HG02885 (cell line): ENCODE measurements around the gene ELMO1.
A peak's percentile ranks its signal among the peaks of the same experiment; 100 is the strongest.

Experiments used
- ATAC-seq: cut with Tn5 transposase; IDR thresholded peaks from one replicate; pipeline ENCODE4 v1.9.1; 2021; ENCODE audit warnings: mild to moderate bottlenecking; ENCODE audit not compliant: unreplicated experiment, poor library complexity

Gene ELMO1

DNA sequence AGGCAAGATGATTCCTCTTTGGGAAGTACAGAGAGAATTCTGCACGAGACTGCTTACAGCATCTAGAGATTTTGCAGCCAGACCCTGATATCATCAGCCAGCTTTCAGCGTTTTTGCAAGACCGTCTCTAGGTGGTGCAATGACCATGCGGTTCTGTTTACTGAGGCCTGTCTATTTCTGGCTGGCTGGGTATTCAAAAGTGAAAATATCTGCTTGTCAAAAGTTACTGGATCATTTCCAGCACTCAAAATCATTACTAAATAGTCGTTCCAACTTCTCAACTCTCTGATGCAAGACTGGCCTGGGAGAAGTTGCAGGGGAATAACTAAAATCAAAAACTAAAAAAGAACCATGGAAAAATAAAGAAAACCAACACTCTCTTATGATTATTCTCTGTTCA, 240.1 kb downstream of the ELMO1 start:
- peak; percentile 84 for ATAC-seq

DNA sequence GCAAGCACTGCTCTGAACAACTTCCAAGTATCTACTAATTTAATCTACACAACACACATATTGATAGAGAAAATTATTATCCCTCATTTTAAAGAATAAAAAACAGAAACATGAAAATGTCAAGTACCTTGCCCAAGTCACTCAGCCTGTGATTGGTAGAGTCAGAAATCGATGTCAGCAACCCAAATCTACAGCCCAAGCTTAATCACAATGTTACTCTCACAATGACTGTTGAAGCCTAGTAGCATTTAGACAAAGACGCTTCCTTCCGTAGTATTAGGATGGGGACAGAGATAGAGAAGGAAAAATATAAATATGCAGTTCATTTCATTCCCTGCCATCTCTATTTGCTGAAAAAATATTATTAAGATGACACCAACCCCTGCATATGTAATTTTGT, 242.5 kb downstream of the ELMO1 start:
- ATAC-seq = no peak

DNA sequence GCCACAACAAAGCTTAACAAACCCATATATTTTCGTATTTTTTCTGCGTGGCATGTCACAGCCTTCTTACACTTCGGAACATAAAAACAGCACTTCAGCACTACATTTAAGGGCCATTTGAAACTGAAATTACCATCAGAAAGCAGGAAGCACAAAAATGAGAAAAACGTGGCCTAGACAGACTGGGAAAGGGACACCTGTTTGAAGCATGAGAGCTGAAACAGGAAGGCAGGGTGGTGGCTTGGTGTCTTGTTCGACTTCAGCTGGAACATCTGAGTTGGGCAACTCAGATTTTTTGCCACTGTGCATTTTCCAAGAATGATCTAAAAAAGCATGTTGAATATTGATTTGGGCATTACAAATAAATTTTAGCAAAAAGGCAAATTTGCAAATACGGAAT, 243.2 kb downstream of the ELMO1 start:
- ATAC-seq = no peak

DNA sequence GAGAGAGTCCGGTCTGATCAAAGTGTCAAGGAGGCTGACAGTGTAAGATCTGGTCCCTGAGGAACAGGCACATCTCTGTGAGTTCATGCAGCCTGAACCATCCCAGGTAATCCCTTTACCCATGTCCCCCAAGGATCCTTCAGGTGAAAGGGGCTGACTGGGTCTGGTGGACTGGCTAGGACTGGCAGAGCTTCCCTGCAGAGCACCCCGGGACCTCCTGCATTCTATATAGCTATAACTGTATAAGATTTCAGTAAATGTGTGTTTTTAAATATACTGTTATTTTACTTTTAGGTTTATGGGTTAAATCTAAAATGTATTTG, 246.8 kb downstream of the ELMO1 start:
- peak; percentile 9 for ATAC-seq

DNA sequence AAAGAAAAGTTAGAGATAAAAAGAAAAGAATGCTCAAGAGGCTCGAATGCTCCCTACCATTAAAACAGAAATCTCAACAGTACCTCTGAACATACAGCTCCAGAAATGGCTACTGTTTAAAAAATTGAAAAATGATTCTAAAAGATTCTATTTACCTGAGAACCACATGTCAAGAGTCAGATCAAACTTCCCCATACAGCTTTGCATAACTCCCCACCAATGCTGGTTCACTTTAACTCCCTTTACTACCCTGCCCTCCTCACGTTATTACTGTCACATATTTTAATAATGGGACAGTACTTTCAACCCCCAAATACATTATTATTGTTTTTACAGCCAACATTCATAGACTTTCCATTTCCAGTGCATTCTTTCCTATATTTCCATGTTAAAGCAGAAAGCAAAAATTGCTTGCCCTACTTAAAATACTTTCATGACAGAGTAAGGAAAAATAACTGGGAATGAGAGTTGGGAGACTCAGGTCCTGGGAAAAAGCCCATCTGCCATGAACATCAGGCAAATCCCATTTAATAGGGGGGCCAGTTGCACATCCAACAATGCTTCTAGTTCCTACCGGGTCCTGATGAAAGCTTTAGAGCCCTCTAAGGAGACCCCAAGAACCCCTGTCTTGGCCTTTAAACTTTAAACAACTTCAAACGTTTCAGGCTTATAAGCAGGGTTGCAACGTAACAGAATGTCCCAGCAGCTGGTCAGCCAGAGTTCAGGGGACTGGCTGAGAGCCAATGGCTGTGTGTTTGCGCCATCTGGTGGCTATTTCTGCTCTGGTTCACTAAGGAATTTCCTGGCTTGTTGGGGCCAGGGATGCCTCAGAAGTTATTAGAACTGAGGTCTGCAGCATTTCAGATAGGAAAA, 247.4 kb downstream of the ELMO1 start:
- ATAC-seq = peak; percentile 78

DNA sequence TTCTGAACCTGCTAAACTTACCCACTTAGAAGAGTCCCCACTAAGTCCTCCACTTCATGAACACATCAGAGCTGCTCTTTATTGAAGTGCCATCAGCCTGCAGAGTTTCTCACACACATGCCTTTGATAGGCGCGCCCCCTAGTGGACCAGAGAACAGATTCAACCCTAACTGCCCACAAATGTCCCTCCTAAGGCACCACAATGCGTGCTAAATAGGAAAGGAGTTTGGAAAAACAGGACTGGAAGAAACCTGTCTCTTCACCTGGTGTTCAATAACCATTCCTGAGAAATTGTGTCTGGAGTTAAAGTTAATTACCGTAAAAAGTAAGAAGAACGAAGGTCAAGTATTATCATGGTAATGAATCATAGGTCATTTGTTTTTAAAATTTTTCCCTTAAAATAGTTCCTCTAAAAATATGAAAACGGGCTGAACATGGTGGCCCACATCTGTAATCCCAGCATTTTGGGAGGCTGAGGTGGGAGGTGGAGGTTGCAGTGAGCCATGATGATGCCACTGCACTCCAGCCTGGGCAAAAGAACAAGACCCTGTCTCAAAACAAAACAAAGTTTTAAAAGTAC, 249.7 kb downstream of the ELMO1 start:
- ATAC-seq = peak; percentile 73

DNA sequence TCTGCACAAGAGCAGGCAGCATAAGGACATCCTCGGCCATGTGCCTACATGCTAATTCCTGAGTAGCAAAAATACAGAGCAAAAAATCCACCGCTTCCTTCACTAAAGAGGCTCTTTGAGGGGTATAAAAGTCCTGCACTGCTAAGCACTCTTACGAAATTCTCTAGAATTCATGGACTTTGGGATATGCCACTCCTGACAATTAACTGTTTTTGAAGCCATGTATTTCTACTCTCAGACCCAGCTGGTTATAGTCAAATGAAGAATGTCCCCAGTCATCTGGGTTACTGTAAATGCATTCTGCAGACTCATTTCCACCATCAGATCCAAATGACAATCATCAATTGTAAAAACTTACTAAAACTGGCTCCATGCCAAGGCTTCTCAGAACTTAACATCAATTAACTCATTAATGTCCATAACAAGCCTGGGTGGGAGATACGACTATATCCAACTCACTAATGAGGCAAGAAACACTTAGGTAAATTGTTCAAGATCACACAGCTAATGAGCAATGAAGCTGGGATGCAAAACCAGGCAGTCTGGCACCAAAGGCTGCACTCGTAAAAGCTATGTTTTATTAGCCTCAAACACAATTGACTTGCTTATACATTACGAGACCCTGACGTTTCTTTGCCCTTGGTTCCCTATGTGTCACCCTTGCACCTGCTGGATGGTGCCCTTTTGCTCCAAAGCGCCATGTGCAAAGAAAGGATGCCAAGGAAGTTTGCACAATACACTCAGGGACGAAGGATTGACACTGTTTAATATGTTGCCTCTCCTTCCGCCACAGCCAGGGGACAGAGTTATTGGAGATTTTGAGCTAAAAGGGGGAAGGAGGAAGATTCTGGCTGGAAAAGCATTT, 250.4 kb downstream of the ELMO1 start:
- ATAC-seq = no peak

DNA sequence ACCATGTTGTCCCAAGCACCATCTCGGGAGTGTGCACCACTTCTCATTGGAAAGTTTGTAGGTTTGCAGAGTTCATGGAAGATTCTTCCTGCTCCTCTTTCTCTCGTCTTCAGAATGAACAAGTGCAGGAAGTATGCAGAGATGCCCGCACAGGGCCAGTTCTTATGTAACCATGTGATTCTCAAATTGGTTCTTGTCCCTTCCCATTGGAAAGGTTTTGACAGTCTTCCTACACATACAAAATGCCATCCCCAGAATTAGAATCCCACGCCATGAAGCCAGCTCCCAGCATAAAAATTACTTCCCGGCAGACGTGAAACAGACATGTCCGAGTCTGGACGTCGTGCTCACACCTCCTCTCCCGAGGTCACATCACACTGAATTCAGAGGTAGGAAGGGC, 251.6 kb downstream of the ELMO1 start:
- ATAC-seq = no peak

DNA sequence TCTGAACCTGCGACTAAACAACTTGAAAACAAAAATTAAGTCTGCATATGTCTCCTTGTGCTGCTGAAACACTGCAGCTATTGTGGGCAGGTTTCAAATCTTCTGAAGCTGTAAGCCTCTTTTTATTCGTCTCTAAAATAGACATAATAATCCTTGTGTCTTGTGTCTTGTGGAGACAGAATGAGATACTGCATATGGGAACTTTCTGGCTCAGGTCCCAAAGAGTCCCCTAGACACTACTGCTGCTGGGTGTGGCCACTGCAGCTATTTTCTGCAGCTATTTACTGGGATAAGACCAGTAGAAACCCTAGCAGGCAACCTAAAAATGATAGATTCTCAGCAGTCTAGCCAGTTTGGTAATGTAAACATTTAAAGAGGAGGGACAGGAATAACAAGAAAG, 252.0 kb downstream of the ELMO1 start:
- ATAC-seq = no peak

DNA sequence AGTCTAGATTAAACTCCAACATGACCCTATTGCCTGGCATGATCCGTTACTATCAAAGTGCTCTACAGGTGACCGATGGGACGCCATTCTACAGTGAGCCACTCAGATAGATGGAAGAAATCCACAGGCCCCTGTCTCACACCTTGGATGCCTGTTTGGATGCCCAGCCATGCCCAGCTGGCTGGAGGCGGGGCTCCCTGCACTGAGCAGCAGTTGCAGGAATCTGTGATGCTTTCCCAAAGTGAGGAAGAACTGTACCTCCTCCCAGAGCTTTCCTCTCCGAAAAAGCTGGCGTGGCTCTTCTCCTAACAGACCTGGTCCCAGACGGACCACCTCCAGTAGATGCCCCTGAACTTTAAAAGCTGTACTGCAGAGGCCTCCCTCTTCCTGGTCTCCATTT, 253.3 kb downstream of the ELMO1 start:
- no peak for ATAC-seq

DNA sequence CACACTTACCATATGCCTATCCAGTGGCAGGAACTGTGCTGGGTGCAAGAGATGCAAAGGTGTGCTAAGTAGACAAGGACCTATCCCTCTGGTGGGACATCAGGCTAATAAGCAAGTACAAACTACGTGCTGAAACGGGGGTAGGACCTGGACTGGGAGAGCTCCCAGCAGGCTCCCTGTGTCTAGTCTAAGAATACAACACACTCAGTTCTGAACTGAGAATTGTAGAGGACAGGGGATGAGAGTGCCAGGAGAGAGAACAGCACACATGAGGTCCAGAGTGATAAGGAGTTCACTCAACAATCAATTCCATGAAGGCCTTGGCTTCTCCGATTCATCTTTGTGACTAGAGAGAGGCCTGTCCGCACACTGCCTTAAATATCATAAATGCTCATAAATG, 253.7 kb downstream of the ELMO1 start:
- ATAC-seq = no peak

DNA sequence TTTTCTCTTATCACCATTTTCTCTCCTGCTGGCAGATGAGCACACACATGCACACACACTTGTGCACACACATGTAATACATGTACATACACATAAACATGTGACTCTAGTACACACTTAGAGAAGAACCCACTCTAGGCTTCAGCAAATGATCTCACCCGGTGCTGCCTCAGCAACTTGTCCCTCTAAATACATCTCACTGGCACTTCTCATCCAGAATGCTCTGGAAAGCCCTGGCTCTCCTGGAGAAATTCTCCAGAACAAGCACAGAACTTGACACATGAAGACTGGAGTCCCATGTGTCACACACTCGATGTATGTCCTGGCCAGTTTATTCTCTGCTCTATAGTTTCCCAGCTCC, 254.9 kb downstream of the ELMO1 start:
- ATAC-seq = no peak

DNA sequence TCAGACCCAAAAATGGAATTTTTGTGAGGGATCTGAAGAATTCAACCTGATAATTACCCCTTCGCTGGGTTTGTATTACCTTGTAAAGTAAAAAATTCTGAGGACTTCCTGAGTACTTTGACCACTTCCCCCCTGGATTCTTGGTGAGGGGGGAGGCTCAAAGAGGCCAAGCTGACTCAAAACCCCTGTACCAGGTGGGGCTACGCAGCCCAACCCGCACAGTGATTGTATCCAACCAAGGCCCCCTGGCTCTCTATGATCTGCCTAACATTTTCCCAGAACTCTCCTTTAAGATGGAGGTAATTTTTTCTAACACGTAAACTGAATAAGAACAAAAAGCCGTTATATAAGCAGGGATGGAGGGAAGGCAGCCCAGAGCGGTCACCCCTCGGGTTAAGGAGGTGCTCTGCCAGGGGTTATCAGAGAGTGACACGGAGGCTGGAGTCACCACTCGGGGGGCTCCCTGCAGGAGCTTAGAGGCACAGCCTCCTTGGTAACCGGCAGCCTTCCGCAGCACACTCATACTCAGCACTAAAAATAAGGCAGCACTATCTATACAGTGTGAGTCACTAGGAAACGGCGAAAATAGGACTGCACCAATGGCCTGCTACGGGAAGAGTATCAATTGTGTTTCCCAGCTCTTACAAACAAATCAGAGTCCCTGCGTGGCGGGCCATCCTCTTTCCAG, 255.4 kb downstream of the ELMO1 start:
- ATAC-seq = no peak

DNA sequence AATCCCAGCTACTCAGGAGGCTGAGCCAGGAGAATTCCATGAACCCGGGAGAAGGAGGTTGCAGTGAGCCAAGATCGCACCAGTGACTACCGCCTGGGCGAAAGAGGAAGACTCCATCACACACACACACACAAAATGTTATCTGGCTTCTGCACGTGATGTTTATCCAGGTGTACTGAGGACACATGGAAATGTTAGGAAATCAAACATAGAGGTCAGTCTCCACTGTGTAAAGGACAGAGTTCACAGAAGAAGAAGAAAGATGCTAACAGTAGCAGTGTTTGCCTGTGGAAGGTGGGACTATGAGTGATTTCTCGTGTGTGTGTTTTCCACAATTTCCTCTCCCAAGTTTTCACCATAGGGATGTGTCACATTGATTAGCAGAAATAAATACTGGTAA, 256.9 kb downstream of the ELMO1 start:
- no peak for ATAC-seq

DNA sequence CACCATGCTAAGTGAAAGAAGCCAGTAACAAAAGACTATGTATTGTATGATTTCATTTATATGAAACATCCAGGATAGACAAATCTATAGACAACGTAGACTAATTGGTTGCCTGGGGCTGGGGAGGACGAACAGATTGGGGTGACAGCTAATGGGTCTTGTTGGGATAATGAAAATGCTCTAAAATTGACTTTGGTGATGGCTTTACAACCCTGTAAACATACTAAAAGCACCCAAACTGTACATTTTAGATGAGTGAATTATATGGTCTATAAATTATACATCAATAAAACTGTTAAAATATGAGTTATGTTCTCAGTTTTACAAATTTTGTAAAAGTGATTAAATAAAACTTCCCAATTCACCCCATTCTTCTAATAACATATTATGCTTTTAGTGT, 261.5 kb downstream of the ELMO1 start:
- ATAC-seq = no peak

DNA sequence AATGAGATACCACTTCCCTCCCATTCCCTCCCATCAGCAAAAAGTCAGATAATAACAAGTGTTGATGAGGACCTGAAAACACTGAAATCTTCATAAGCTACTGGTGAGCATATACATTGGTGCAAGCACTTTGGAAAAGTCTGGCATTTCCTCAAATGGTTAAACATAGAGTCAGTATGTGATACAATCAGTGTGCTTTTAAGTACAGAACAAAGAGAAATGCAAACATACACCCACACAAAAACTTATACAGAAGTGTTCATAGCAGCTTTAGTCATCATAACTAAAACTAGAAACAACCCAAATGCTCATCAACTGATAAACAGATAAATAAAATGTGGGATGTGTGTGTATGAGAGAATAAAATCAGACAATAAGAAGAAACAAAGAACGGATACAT, 261.9 kb downstream of the ELMO1 start:
- no peak for ATAC-seq

DNA sequence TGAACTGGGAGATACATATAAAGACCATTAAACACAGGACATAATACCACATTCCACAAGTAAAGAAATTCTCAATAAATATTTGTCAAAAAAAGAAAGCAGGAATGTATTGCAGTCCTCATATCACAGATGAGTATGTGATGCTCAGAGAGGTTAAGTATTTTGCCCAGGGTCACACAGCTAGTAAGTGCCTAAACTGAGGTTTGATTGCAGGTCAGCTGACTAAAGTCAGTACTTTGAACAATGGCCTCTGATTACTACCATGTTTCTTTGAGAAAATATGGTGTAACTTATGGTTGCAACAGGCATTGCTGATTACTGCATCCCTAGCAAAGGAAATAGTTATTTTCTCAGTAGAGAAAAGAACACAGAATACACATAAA, 267.1 kb downstream of the ELMO1 start:
- ATAC-seq = no peak

DNA sequence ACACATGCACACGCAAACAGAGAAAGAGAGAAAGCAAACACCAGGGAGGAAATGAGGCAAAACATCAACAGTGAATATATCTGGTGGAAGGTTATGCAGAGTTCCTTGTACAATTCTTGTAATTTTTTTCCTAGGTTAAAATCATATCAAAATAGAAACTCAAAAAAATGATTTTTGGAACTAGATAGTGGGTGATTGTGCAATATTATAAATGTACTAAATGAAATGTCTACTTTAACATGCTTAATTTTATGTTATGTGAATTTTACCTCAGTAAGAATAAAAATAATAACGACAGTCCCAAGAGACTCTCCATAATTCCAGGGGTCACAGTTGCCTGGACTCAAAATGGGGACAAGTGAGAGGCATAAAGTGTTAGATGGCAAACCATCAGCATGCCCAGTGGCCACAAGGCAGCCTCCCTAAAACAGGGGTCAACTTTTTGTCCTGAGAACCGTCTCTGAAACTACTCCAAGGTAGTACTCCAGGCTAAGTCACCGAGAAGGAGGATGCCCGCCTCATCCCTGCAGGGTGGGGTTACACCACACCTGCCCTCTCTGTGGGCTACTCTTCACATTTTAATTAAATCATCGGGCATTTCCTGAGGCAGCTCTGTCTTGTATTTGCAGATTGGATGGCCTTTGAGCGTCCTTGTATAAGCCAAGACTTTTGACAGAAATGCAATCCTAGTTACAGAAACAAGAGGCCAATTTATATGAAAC, 267.7 kb downstream of the ELMO1 start:
- no peak for ATAC-seq

DNA sequence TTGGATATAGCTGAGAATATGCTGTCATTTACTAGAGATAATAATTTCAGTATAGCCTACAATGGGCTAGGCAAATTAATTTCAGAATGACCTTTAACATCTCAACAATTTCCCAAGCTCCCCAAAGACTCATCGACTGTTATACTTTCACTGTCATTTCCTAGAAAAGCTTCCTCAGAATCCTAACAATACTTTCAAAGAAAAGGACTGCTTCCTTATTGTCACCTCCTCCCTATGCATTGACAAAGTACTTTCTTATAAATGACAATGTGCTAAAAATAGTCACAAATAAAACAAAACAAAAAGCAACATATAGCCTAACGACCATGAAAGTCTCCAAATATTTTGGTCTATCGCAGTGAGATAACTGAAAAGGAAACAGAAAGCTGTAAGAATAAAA, 272.6 kb downstream of the ELMO1 start:
- no peak for ATAC-seq

DNA sequence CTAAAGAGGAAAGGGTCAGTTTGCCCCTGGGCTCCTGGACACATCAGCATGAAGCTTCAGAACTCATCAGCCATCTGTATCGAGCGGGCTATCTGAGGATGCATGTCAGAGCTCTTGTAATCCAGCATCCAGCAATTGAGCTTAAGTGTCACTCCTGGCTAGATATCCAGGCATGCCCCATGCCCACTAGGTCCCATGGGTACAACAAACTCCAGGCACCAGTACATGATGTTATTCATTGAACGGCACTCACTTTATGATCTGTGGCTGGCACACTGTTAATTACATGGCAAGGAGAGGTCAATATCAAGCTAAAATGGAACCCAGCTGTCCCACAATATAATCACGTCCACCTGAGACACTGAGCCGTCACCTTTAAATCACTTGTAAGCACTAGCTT, 274.2 kb downstream of the ELMO1 start:
- ATAC-seq = no peak
